GM12874 (cell line): ENCODE data around the gene RAB11FIP4.

Source experiments
- CTCF ChIP-seq: IDR thresholded peaks from 2 replicates; pipeline ENCODE4 v1.5.1; 2011; ENCODE audit warnings: low read depth, mild to moderate bottlenecking, control low read depth, low read length, moderate library complexity; ENCODE audit not compliant: insufficient read depth

RAB11FIP4 gene

GRCh38 chr17:31531336-31531980 lies 140.0 kb downstream of the RAB11FIP4 start:
- TF ChIP-seq CTCF: no peak

GRCh38 chr17:31532081-31532480 lies 140.6 kb downstream of the RAB11FIP4 start:
- TF ChIP-seq CTCF: no peak

- no peak for TF ChIP-seq CTCF
These were observed 141.1 kb downstream of the RAB11FIP4 start for GRCh38 chr17:31532526-31532925.

- peak; percentile 50 for TF ChIP-seq CTCF
These were observed 142.2 kb downstream of the RAB11FIP4 start for GRCh38 chr17:31533546-31534155.

- no peak for TF ChIP-seq CTCF
These were observed 142.9 kb downstream of the RAB11FIP4 start for GRCh38 chr17:31534223-31534888.

GRCh38 chr17:31535581-31535981 lies 144.1 kb downstream of the RAB11FIP4 start:
- TF ChIP-seq CTCF: no peak

- no peak for TF ChIP-seq CTCF
These were observed 145.0 kb downstream of the RAB11FIP4 start for GRCh38 chr17:31536451-31536850.
